Duodenal mucosa (tissue), 2 donors: ENCODE data around the gene C5orf63.
"Not testable (repeated sequence)": the region's sequence is repeated elsewhere in the genome, so short reads cannot be mapped to it uniquely, and the experiment has no call there.

Source experiments
- H3K27ac ChIP-seq: one replicate; pipeline ENCODE4 v1.7.0; 2013; ENCODE audit warnings: low read depth, low read length
- H3K27me3 ChIP-seq, 2 donors: one replicate each; pipeline ENCODE4 v1.7.0; 2013; ENCODE audit warnings: low read length in 2 of 2, control low read depth in 1 of 2; ENCODE audit not compliant: insufficient read depth in 2 of 2, control insufficient read depth in 1 of 2
- H3K36me3 ChIP-seq, 2 donors: one replicate each; pipeline ENCODE4 v1.7.0; 2013; ENCODE audit warnings: low read length in 2 of 2, control low read depth in 1 of 2; ENCODE audit not compliant: insufficient read depth in 2 of 2, control insufficient read depth in 1 of 2
- H3K4me1 ChIP-seq, 2 donors: one replicate each; pipeline ENCODE4 v1.7.0; 2013; ENCODE audit warnings: low read length in 2 of 2, control low read depth in 1 of 2; ENCODE audit not compliant: insufficient read depth in 2 of 2, control insufficient read depth in 1 of 2
- H3K4me3 ChIP-seq, 2 donors: one replicate each; pipeline ENCODE4 v1.7.0; 2013; ENCODE audit warnings: low read length in 2 of 2, low read depth in 1 of 2
- H3K9ac ChIP-seq, 2 donors: one replicate each; pipeline ENCODE4 v1.7.0; 2013; ENCODE audit warnings: low read length in 2 of 2, low read depth in 1 of 2
- H3K9me3 ChIP-seq, 2 donors: one replicate each; pipeline ENCODE4 v1.7.0; 2013; ENCODE audit warnings: low read length in 2 of 2, control low read depth in 1 of 2; ENCODE audit not compliant: control insufficient read depth in 1 of 2

The C5orf63 gene

DNA sequence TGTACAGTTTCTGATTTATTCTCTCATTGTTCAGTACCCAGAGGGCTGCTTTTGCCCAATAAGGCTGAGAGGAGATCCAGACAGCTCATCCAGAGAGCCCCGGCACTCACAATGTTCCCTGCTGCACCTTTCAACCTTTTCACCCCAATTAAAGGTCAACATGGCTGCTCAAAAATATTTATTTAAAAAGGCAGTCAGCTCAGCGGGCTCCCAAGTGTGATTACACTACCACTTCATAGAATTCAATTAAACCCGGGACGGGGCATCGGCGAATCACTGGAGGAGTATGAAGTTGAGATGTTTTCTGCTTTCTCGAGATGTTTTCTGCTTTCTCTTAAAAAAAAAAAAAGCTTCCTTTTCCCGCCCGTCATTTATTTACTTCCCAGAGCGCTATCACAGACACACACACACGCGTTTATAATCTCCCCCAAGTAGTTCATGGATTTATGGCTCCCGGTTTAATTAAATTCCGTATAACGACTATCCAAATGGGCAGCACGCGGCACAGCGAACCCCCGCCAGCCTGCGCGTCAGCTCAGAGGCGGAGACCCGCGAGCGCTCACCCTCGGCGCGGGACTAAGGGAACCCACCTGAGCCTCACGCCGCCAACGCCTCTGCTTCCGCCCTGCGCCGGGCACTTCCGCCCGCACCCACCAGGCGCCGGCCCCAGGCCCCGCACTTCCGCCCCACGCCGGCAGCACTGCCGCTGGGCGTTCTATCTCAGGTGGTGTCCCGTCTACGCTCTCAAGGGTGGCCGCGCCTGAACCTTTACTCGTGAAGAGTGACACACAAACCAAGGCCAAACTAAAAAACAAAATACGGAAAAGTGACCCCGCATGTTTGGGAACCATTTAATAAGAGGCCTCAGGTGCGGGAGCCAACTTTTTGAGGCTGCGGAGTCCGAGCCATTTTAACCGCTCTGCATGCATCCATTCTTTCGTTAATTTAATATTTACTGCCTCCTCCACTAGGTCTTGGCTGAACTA, at the start of gene C5orf63:
TSS of gene C5orf63 (minus strand) at position 642 of the 986 bp plus-strand sequence. CDS start 14,507 bp downstream, outside the sequence.
- Histone ChIP-seq H3K9me3 (no peaks in the 10 kb centered on the region), H3K27me3 (no peaks in the 10 kb centered on the region), H3K27ac (no peak within 1 kb of the TSS), H3K4me3 (peak within 1 kb of the TSS; percentile 84 to 87), H3K9ac (peak within 1 kb of the TSS; percentile 65 to 83), H3K4me1 (peaks cover 5 to 6% of the 10 kb centered on the region in 2 donors), H3K36me3 (no peaks in the 10 kb centered on the region)

DNA sequence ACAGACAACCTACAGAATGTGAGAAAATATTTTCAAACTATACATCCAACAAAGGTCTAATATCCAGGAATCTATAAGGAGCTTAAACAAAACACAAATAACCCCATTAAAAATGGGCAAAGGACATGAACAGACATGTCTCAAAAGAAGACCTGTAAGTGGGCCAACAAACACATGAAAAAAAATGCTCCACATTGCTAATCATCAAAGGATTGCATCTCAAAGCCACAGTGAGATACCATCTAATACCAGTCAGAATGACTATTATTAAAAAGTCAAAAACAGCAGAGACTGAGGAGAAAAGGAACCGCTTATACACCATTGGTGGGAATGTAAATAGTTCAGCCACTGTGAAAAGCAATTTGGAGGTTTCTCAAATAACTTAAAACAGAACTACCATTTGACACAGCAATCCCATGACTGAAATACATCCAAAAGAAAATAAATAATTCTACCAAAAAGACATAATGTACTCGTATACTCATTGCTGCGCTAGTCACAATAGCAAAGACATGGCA, 39.1 kb upstream of the C5orf63 start:
- no peak overlapping the region for H3K27ac ChIP-seq
- H3K36me3 ChIP-seq: no peaks in the 10 kb centered on the region

DNA sequence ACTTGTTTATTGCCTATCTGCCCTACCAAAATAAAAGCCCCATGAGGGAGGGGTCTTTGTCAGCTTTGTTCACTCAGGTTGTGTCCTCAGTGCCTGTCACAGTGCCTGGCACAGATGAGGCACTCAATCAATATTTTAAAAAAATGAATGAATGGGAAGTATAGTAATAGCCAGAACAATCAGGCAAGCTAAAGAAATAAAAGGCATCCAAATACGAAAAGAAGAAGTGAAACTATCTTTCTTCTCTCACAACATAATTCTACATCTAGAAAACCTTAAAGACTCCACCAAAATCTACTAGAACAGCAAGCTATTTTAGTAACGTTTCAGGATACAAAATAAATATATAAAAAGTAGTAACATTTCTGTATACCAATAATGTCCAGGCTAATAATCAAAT, 37.8 kb upstream of the C5orf63 start:
- Histone ChIP-seq H3K9me3 (no peaks in the 10 kb centered on the region), H3K36me3 (no peaks in the 10 kb centered on the region), H3K27ac (no peak overlapping the region), H3K27me3 (no peaks in the 10 kb centered on the region), H3K9ac (no peak overlapping the region), H3K4me1 (no peaks in the 10 kb centered on the region), H3K4me3 (no peak overlapping the region)

More for the DNA sequence above, 39.1 kb upstream of the C5orf63 start:
- no peaks in the 10 kb centered on the region for H3K9me3 ChIP-seq
- H3K9ac ChIP-seq: no peak overlapping the region
- H3K27me3 ChIP-seq: no peaks in the 10 kb centered on the region
- no peaks in the 10 kb centered on the region for H3K4me1 ChIP-seq
- H3K4me3 ChIP-seq: no peak overlapping the region

DNA sequence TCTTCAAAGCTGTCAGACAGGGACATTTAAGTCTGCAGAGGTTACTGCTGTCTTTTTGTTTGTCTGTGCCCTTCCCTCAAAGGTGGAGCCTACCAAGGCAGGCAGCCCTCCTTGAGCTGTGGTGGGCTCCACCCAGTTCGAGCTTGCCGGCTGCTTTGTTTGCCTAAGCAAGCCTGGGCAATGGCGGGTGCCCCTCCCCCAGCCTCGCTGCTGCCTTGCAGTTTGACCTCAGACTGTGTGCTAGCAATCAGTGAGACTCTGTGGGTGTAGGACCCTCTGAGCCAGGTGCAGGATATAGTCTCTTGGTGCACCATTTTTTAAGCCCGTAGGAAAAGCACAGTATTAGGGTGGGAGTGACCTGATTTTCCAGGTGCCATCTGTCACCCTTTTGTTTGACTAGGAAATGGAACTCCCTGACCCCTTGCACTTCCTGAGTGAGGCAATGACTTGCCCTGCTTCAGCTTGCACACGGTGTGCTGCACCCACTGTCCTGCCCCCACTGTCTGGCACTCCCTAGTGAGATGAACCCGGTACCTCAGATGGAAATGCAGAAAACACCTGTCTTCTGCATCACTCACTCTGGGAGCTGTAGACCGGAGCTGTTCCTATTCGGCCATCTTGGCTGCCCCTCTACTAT, 35.4 kb upstream of the C5orf63 start:
- not testable (repeated sequence) for H3K4me3 ChIP-seq, H3K36me3 ChIP-seq, H3K4me1 ChIP-seq, H3K9ac ChIP-seq, H3K27ac ChIP-seq, H3K9me3 ChIP-seq, H3K27me3 ChIP-seq

DNA sequence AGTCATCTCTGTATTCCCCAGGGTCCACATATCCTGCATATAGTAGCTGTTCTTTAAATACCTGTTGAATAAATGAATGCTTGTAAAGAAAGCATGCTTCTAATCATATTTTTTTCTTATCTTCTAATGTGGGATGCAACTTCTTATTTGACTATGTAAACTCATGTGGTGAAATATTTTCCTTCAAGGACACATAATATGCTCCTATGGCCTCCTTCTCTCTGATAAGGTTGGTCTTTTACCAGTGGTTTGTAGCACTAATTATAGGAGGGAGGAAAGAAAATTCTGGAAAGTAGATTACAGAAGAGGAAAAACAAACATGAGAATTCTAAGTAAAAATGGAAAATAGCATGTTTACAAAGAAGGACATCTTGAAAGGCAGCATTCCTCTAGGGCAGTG, 28.6 kb upstream of the C5orf63 start:
- no peak overlapping the region for H3K9ac ChIP-seq
- no peaks in the 10 kb centered on the region for H3K36me3 ChIP-seq
- H3K27ac ChIP-seq: no peak overlapping the region
- H3K4me1 ChIP-seq: no peaks in the 10 kb centered on the region
- H3K27me3 ChIP-seq: no peaks in the 10 kb centered on the region
- no peak overlapping the region for H3K4me3 ChIP-seq
- no peaks in the 10 kb centered on the region for H3K9me3 ChIP-seq

DNA sequence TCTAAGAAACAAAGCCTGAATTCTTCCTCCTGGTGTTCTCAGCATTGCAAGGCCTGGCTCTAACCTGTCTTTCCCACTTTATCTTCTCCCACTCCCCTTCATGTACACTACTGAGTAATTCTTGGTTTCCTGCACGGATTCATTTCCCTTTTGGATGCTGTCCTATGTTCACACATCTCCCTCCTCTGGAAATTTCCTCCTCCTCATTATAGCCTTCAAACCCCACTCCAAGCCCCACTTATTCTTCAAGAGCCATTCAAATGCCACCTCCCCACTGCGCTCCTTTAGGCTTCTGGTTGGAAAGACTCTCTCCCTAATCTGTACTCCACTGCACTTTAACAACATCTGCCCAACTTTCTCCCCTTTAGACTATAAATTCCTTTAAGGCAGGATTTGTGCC, 28.2 kb upstream of the C5orf63 start:
- Histone ChIP-seq H3K27me3 (no peaks in the 10 kb centered on the region), H3K27ac (no peak overlapping the region)

DNA sequence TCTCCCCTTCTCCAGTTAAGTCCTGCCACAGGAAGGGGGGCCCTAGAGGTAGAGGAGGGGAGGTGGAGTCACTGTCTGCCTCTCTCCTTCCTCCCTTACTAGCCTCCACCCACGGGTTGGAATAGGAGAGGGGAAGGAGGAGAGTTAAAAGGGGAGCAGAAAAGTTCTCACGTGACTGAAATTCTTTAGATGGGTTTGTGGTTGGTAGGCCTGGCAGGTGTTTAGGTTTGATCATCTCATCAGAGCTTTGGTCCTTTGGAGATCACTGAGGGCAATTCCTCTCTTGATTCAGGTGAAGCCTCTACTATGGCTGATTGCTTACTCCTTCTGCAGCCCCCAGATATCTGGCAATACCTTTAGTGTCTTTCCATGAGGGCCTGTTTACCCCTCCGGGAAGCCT, 24.9 kb upstream of the C5orf63 start:
- H3K27ac ChIP-seq: no peak overlapping the region
- H3K4me3 ChIP-seq: no peak overlapping the region
- no peaks in the 10 kb centered on the region for H3K36me3 ChIP-seq
- H3K9ac ChIP-seq: no peak overlapping the region
- no peaks in the 10 kb centered on the region for H3K9me3 ChIP-seq
- H3K4me1 ChIP-seq: no peaks in the 10 kb centered on the region
- no peaks in the 10 kb centered on the region for H3K27me3 ChIP-seq

More for the DNA sequence above, 28.2 kb upstream of the C5orf63 start:
- Histone ChIP-seq H3K4me3 (no peak overlapping the region), H3K9me3 (no peaks in the 10 kb centered on the region), H3K36me3 (no peaks in the 10 kb centered on the region), H3K9ac (no peak overlapping the region), H3K4me1 (no peaks in the 10 kb centered on the region)

DNA sequence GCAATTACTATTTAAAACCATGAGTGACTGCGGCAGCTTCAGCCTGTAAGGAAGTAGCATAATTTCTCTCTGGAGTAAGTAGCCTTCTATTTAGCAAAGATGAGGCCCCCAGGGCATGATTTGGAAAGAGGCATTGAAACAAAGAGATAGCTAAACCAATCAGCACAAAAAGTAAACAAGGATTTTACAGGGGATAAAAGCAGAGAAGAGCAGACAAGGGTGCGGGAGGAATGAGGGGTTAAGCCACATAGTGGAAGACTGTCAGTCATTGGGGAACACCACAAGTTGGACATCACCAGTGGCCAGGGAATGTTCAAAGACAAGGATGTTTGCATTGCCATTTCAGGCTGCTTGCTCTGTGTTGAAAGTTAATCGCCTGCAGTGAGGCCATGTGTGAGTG, 24.0 kb upstream of the C5orf63 start:
- Histone ChIP-seq H3K27me3 (no peaks in the 10 kb centered on the region), H3K4me1 (no peaks in the 10 kb centered on the region), H3K36me3 (no peaks in the 10 kb centered on the region), H3K9me3 (no peaks in the 10 kb centered on the region), H3K27ac (no peak overlapping the region), H3K4me3 (no peak overlapping the region), H3K9ac (no peak overlapping the region)

DNA sequence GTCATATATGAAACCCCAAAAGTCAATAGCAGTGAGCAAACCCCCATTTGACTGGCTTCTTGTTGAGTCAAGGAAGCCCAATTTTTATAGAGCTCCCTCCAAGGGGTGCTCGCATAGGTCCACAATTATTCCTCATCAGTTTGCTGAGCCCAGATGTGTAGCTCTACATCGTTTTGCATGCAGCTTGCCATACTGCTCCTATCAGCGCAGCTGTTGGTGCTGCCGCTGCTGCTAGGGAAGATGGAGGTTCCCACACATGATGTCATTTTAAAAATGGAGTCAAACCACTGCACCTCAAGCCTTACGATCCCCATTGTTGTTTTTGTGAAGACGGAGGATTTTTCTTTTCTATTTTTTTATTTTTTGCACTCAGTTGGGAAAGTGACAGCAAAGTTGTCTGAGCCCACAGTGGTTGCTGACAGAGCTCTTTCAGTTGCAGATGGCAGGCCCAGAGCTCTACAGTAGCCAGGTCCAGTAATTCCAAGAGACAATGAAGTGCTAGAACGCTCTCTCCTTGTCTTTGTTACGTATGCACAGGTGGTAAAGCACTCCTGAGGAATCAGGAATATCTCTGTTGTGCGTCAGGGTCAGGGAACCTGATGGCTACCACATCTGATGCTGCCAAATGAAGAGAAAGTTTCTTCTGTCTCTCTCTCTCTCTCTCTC, 23.2 kb upstream of the C5orf63 start:
- Histone ChIP-seq H3K9me3 (no peaks in the 10 kb centered on the region), H3K4me3 (no peak overlapping the region)

More for the DNA sequence above, 23.2 kb upstream of the C5orf63 start:
- Histone ChIP-seq H3K9ac (no peak overlapping the region), H3K36me3 (no peaks in the 10 kb centered on the region), H3K27me3 (no peaks in the 10 kb centered on the region), H3K4me1 (no peaks in the 10 kb centered on the region), H3K27ac (no peak overlapping the region)
